Measurements from ENCODE around the gene GARIN5A.
A peak's percentile ranks its signal among the peaks of the same experiment; 100 is the strongest.

Gene GARIN5A

DNA sequence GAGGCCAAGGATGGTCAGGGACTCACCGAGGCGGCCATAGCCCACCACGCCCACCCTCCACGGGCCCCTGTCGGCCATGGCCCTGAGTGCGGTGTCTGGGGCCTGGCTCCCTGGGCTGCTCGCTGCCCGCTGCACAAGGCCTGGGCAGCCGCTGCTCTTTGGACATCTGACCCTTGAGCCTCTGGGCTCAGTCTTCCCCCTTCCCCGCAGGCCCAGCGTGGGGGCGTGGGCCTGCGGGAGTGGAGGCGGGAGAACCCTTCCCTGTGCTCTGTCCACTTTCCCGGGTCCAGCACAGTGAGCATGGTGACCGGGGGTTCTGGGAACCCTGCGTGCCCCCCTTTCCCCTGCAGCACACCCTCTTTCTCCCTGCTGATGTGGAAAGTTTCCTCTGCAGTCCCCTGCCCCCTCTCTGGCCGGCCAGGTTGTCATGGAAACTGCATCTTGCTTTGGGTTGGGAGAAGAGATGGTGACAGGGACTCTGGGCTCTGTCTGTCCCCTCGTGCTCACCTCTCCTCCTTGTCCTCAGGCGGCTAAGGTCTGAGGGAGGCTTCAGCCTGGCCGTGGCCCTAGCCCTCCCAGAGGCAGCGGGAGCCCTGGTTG is 37.2 kb upstream of the GARIN5A start, which contains the start of gene ASPDH:
Gene ASPDH, minus strand, starts transcription at position 168 of the 600 bp plus-strand sequence. Its CDS starts 90 bp downstream, at position 78.
- no peak within 1 kb of the TSS for H3K4me3 ChIP-seq (ENCODE audit: low read length)
- H3K9me3 ChIP-seq (replicated peaks; ENCODE audit: low read length) = no peaks in the 10 kb centered on the region
- H3K27me3 ChIP-seq (ENCODE audit: control insufficient read depth, insufficient read depth, low read length) = peaks cover 9% of the 10 kb centered on the region
- no peaks in the 10 kb centered on the region for H3K36me3 ChIP-seq (ENCODE audit: insufficient read depth, low read length)
- H3K4me2 ChIP-seq (ENCODE audit: low read length) = no peak within 1 kb of the TSS
- no peak within 1 kb of the TSS for H3K9ac ChIP-seq (ENCODE audit: low read depth, low read length)
- H3K4me1 ChIP-seq (ENCODE audit: control insufficient read depth, insufficient read depth, low read length) = peaks cover 7% of the 10 kb centered on the region

DNA sequence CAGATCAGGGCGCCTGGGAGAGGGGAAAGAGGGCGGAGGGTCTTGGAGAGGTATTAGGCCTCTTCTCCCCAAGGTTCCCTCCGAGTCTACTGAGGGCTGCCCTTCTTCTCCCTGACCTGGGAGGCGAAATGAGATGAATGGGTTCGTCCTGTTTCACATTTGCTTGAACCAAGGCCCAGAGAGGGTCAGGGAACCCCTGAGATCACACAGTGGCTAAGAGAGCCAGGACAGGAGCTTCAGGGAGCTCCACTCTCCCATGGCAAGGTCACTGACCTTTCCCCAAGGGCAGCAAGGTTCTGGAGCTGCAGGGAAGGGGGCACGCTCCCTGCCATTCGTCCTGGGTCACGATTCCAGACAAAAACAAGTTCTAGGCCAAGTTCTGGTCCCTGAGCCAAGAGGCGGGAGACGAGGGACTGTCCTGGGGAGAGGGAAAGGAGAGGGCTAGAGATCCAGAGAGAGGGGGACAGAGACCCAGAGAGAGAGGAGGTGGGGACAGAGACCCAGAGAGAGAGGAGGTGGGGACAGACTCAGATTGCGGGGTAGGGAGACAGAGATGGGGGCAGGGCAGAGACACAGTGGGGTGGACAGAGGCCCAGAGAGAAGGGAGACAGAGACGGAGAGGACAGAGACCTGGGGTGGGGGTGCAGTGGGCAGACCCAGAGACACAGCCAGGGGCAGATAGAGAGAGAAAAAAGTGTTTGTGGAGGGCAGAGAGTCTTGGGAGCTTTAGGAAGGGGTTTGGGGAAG is 36.5 kb upstream of the GARIN5A start:
- Histone ChIP-seq H3K4me1 (ENCODE audit: control insufficient read depth, insufficient read depth, low read length) (peaks cover 7% of the 10 kb centered on the region), H3K4me3 (ENCODE audit: low read length) (no peak overlapping the region), H3K9me3 (replicated peaks; ENCODE audit: low read length) (no peaks in the 10 kb centered on the region), H3K4me2 (ENCODE audit: low read length) (no peak overlapping the region), H3K36me3 (ENCODE audit: insufficient read depth, low read length) (no peaks in the 10 kb centered on the region), H3K27me3 (ENCODE audit: control insufficient read depth, insufficient read depth, low read length) (peaks cover 9% of the 10 kb centered on the region), H3K9ac (ENCODE audit: low read depth, low read length) (no peak overlapping the region)

DNA sequence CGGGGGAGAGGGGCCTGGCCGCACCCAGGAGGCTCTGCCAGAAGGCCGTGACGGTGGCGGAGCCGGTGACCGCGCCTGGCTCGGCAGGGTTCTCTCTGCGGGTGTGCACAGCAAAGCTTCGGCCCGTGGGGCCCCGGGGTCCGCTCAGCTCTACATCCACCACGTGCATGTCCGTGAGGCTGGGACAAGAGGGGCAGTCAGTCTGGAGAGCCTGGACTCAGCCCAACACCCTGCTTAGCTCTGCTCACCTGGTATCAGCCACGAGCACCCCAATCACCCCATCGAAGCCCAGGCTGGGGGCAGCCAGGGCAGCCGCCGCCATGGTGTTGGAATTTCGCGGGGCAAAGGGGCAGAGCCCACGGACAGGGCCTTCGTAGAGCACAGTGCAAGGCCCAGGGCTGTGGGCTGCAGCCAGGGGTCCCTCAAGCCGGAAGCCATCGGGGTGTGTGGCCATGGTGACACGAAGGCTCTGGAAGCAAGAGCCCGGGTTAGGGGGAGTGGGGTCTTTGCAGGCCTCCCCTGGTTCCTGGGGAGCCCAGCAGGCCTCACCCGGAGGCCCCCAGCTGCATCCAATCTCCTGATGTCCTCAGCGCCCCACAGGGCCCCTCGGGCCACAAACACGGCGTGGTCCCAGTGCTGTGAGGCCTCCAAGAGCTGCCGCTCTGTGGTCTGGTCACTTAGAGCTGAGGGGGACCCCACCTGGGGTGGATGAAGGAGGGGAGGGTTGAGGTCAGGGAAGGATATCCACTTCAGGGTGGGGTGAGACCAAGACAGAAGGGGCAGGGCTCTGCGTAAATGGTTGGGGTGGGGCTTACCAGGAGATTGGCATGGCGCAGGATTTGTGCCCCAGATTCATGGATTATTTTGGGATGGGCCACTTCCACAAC is 35.7 kb upstream of the GARIN5A start:
- Histone ChIP-seq H3K9ac (ENCODE audit: low read depth, low read length) (peak overlapping the region; percentile 97), H3K4me1 (ENCODE audit: control insufficient read depth, insufficient read depth, low read length) (peaks cover 7% of the 10 kb centered on the region), H3K27me3 (ENCODE audit: control insufficient read depth, insufficient read depth, low read length) (peaks cover 9% of the 10 kb centered on the region), H3K4me2 (ENCODE audit: low read length) (peak overlapping the region; percentile 100), H3K36me3 (ENCODE audit: insufficient read depth, low read length) (no peaks in the 10 kb centered on the region), H3K4me3 (ENCODE audit: low read length) (peak overlapping the region; percentile 95), H3K9me3 (replicated peaks; ENCODE audit: low read length) (no peaks in the 10 kb centered on the region)

DNA sequence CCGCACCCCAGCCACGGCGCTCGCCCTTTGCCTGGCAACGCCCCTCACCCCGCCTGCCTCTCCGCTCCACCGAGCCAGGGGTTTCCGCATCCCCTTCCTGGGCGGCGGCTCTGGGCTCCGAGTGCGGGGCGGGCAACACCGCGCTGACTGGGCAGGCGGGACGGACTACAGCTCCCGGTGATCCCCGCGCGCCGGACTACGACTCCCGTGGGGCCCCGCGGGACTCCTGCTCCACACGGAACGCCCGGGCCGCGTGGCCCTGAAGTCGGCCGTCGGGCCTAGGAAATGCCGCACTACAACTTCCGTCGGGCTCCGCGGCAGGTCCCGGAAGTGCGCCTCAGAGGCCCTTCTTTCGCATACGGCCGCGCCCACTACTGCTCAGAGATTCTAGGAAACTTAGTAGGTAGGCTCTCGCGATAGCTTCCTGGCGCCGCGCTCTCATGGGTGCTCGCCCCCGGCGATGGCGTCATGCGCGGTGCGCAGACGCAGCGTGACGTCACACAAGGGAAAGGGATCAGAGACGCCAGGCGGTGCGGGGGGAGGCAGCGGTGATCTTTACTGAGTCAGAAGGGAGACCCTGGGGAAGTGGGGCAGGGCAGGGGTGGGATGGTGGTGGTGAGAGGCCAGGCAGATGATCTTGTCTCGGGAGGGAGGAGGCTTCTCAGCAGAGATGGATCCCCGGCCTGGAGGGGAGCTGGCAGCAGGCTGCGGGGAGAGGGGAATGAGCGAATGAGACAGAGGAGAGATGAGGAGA is 34.6 kb upstream of the GARIN5A start, which contains the start of gene JOSD2:
Gene JOSD2, minus strand, starts transcription at position 123 of the 754 bp plus-strand sequence. CDS start 760 bp downstream, outside the sequence.
- Histone ChIP-seq H3K4me3 (ENCODE audit: low read length) (peak within 1 kb of the TSS; percentile 95), H3K36me3 (ENCODE audit: insufficient read depth, low read length) (no peaks in the 10 kb centered on the region), H3K27me3 (ENCODE audit: control insufficient read depth, insufficient read depth, low read length) (peaks cover 9% of the 10 kb centered on the region), H3K9ac (ENCODE audit: low read depth, low read length) (peak within 1 kb of the TSS; percentile 97), H3K9me3 (replicated peaks; ENCODE audit: low read length) (no peaks in the 10 kb centered on the region), H3K4me1 (ENCODE audit: control insufficient read depth, insufficient read depth, low read length) (peaks cover 7% of the 10 kb centered on the region), H3K4me2 (ENCODE audit: low read length) (peak within 1 kb of the TSS; percentile 100)

DNA sequence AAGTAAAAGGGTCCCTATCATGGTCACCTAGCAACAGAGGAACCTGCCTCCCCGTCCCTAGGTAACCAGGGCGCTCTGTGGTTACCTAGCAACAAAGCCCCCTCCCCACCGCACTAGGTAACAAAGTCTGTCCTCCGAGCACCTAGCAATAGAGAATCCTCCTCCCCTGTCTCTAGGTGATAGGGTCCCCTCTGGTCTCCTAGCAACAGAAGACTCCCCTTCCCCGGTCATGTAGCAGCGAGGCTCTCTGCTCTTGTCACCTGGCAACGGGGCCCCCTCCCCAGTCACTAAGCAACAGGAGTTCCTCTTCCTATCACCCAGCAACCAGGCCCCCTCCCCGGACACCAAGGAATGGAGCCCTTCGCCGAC is 34.0 kb upstream of the GARIN5A start:
- Histone ChIP-seq H3K4me2 (ENCODE audit: low read length) (peak overlapping the region; percentile 100), H3K27me3 (ENCODE audit: control insufficient read depth, insufficient read depth, low read length) (peaks cover 9% of the 10 kb centered on the region), H3K4me3 (ENCODE audit: low read length) (peak overlapping the region; percentile 95), H3K9ac (ENCODE audit: low read depth, low read length) (peak overlapping the region; percentile 97), H3K36me3 (ENCODE audit: insufficient read depth, low read length) (no peaks in the 10 kb centered on the region), H3K4me1 (ENCODE audit: control insufficient read depth, insufficient read depth, low read length) (peaks cover 7% of the 10 kb centered on the region), H3K9me3 (replicated peaks; ENCODE audit: low read length) (no peaks in the 10 kb centered on the region)

DNA sequence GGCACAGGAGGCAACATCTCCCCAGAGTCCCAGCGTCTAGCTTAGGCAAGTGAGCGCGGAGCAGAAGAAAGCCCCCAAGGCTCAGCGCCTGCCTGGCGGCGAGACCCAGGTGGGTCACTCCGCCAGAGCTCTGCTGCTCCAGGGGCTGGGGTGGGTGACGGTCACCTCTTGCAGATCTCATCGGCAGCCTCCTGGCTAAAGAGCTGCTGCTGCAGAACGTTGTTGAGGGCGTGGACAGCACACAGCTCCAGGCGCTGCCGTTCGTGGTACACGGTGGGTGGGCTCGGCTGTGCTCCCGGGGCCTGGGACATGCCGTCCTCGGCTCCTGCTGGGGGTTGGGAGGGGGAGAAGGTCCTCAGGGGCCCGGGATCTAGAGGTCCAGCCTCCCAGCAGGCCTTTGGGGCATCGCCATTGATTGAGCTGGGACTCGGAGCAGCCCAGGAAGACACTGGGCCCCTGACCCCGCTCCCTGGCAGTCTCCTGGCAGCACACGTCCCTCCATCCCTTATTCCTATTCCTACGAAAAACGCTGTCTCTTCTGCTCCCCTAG is 33.5 kb upstream of the GARIN5A start:
- H3K4me1 ChIP-seq (ENCODE audit: control insufficient read depth, insufficient read depth, low read length) = peaks cover 7% of the 10 kb centered on the region
- H3K4me3 ChIP-seq (ENCODE audit: low read length) = peak overlapping the region; percentile 95
- no peaks in the 10 kb centered on the region for H3K9me3 ChIP-seq (replicated peaks; ENCODE audit: low read length)
- peak overlapping the region; percentile 100 for H3K4me2 ChIP-seq (ENCODE audit: low read length)
- peak overlapping the region; percentile 97 for H3K9ac ChIP-seq (ENCODE audit: low read depth, low read length)
- H3K27me3 ChIP-seq (ENCODE audit: control insufficient read depth, insufficient read depth, low read length) = peaks cover 9% of the 10 kb centered on the region
- H3K36me3 ChIP-seq (ENCODE audit: insufficient read depth, low read length) = no peaks in the 10 kb centered on the region

DNA sequence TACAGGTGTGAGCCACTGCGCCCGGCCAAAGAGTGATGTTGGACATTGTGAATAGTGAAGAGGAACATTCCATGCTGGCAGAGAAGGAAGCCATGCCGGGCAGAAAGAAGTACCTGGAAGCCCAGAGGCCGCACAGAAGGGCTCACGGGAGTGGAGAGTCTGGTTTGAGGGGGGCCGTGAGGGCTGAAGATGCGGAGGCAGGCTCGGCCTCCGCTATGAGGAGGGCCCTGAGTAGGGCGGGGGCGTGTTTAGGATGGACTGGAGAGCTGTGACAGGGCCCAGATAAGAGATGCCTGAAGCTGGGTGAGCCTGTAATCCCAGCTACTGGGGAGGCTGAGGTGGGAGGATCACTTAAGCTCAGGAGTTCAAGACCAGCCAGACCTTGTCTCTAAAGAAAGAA is 32.7 kb upstream of the GARIN5A start:
- no peaks in the 10 kb centered on the region for H3K36me3 ChIP-seq (ENCODE audit: insufficient read depth, low read length)
- H3K4me3 ChIP-seq (ENCODE audit: low read length) = no peak overlapping the region
- no peak overlapping the region for H3K4me2 ChIP-seq (ENCODE audit: low read length)
- no peak overlapping the region for H3K9ac ChIP-seq (ENCODE audit: low read depth, low read length)
- peaks cover 7% of the 10 kb centered on the region for H3K4me1 ChIP-seq (ENCODE audit: control insufficient read depth, insufficient read depth, low read length)
- H3K27me3 ChIP-seq (ENCODE audit: control insufficient read depth, insufficient read depth, low read length) = peaks cover 9% of the 10 kb centered on the region
- H3K9me3 ChIP-seq (replicated peaks; ENCODE audit: low read length) = no peaks in the 10 kb centered on the region

DNA sequence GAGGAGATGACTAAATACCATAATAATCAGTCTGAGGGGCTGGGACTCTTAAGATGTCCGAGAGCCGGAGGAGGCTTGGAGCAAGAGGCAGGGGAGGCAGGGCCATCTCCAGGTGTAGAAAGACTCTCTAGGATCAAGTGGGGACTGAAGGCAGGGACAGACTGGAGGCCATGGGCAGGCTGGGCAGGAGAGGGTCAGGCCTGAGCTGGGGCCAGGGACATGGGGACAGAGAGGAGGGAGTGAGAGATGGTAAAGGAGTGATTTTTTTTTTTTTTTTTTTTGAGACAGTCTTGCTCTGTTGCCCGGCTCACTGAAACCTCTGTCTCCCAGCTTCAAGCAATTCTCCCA is 32.2 kb upstream of the GARIN5A start:
- H3K36me3 ChIP-seq (ENCODE audit: insufficient read depth, low read length) = no peaks in the 10 kb centered on the region
- no peaks in the 10 kb centered on the region for H3K9me3 ChIP-seq (replicated peaks; ENCODE audit: low read length)
- no peak overlapping the region for H3K9ac ChIP-seq (ENCODE audit: low read depth, low read length)
- no peak overlapping the region for H3K4me2 ChIP-seq (ENCODE audit: low read length)
- peaks cover 7% of the 10 kb centered on the region for H3K4me1 ChIP-seq (ENCODE audit: control insufficient read depth, insufficient read depth, low read length)
- H3K27me3 ChIP-seq (ENCODE audit: control insufficient read depth, insufficient read depth, low read length) = peaks cover 5% of the 10 kb centered on the region
- H3K4me3 ChIP-seq (ENCODE audit: low read length) = no peak overlapping the region

DNA sequence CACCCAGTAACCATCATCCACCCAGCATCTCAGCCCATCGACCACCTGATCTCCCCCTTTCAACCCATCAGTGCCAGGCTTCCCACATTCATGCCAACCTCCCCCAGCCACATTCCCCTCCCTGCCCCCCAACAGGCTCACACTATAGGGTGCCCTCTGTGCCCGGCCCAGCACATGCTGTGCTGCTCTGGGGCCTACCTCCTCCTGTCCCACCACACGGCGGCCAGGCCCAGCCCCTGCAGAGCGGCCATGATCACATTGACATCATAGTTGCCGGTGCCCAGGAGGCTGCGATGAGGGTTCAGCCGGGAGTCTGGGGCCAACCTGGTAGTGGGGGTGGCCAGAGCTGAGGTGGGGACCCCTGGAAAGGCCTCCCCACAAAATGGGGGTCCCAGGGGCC is 30.7 kb upstream of the GARIN5A start:
- Histone ChIP-seq H3K4me3 (ENCODE audit: low read length) (no peak overlapping the region), H3K9ac (ENCODE audit: low read depth, low read length) (no peak overlapping the region), H3K27me3 (ENCODE audit: control insufficient read depth, insufficient read depth, low read length) (no peaks in the 10 kb centered on the region), H3K9me3 (replicated peaks; ENCODE audit: low read length) (no peaks in the 10 kb centered on the region), H3K36me3 (ENCODE audit: insufficient read depth, low read length) (no peaks in the 10 kb centered on the region), H3K4me1 (ENCODE audit: control insufficient read depth, insufficient read depth, low read length) (peaks cover 7% of the 10 kb centered on the region), H3K4me2 (ENCODE audit: low read length) (no peak overlapping the region)

DNA sequence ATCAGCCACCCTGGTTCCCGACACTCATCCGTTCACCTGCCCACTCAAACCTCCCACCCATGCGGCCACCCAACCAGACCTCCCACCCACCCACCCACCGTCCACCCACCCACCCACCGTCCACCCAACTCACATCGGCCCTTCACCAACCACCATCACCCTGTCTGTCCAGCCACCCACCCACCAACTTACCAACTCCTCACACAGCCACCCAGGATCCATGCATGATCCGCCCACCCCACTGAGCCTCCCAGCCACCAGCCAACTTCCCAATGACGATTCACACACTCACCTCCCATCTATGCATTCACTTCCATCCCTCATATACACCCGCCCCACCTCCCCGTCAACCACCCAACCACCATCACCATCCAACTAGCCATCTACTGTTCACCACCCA is 30.1 kb upstream of the GARIN5A start:
- Histone ChIP-seq H3K4me2 (ENCODE audit: low read length) (no peak overlapping the region), H3K4me3 (ENCODE audit: low read length) (no peak overlapping the region), H3K9me3 (replicated peaks; ENCODE audit: low read length) (no peaks in the 10 kb centered on the region), H3K36me3 (ENCODE audit: insufficient read depth, low read length) (no peaks in the 10 kb centered on the region), H3K27me3 (ENCODE audit: control insufficient read depth, insufficient read depth, low read length) (peaks cover under 1% of the 10 kb centered on the region), H3K4me1 (ENCODE audit: control insufficient read depth, insufficient read depth, low read length) (peaks cover 7% of the 10 kb centered on the region), H3K9ac (ENCODE audit: low read depth, low read length) (no peak overlapping the region)

Data from skeletal muscle satellite cell (primary cell).